ENCODE results near the gene IL36RN.

Gene IL36RN

GRCh38 chr2:113058998-113059960 is at the start of gene IL36RN:
IL36RN (plus strand) TSS chr2:113059198; CDS start chr2:113059439, 241 bp downstream.
- in situ Hi-C loops (cut with HindIII; ENCODE audit: low pct_ligation_motif_present, low pct_unique_long_range_greater_than_20kb, low sequenced_read_pairs): no loop called here
- no peak for DNase-seq

GRCh38 chr2:113009622-113010021 is 49.4 kb upstream of the IL36RN start:
- no peak for DNase-seq
- in situ Hi-C loops (cut with HindIII; ENCODE audit: low pct_ligation_motif_present, low pct_unique_long_range_greater_than_20kb, low sequenced_read_pairs): no loop called here

GRCh38 chr2:113010088-113010487 is 48.9 kb upstream of the IL36RN start:
- in situ Hi-C loops (cut with HindIII; ENCODE audit: low pct_ligation_motif_present, low pct_unique_long_range_greater_than_20kb, low sequenced_read_pairs): no loop called here
- no peak for DNase-seq

GRCh38 chr2:113011108-113011507 is 47.9 kb upstream of the IL36RN start:
- in situ Hi-C loops (cut with HindIII; ENCODE audit: low pct_ligation_motif_present, low pct_unique_long_range_greater_than_20kb, low sequenced_read_pairs): no loop called here
- no peak for DNase-seq

GRCh38 chr2:113012436-113013335 is 46.3 kb upstream of the IL36RN start:
- in situ Hi-C loops (cut with HindIII; ENCODE audit: low pct_ligation_motif_present, low pct_unique_long_range_greater_than_20kb, low sequenced_read_pairs): no loop called here
- DNase-seq: no peak

- no peak for DNase-seq
- in situ Hi-C loops (cut with HindIII; ENCODE audit: low pct_ligation_motif_present, low pct_unique_long_range_greater_than_20kb, low sequenced_read_pairs): no loop called here
These were observed 45.7 kb upstream of the IL36RN start for GRCh38 chr2:113013336-113013661.

- in situ Hi-C loops (cut with HindIII; ENCODE audit: low pct_ligation_motif_present, low pct_unique_long_range_greater_than_20kb, low sequenced_read_pairs): no loop called here
- DNase-seq: no peak
These were observed 44.9 kb upstream of the IL36RN start for GRCh38 chr2:113014067-113014466.

GRCh38 chr2:113015042-113015441 is 44.0 kb upstream of the IL36RN start:
- no peak for DNase-seq
- in situ Hi-C loops (cut with HindIII; ENCODE audit: low pct_ligation_motif_present, low pct_unique_long_range_greater_than_20kb, low sequenced_read_pairs): no loop called here

- DNase-seq: no peak
- in situ Hi-C loops (cut with HindIII; ENCODE audit: low pct_ligation_motif_present, low pct_unique_long_range_greater_than_20kb, low sequenced_read_pairs): no loop called here
These were observed 43.3 kb upstream of the IL36RN start for GRCh38 chr2:113015655-113016054.

GRCh38 chr2:113018509-113018908 is 40.5 kb upstream of the IL36RN start:
- no peak for DNase-seq
- in situ Hi-C loops (cut with HindIII; ENCODE audit: low pct_ligation_motif_present, low pct_unique_long_range_greater_than_20kb, low sequenced_read_pairs): no loop called here

GRCh38 chr2:113021312-113021711 is 37.7 kb upstream of the IL36RN start:
- DNase-seq: no peak
- in situ Hi-C loops (cut with HindIII; ENCODE audit: low pct_ligation_motif_present, low pct_unique_long_range_greater_than_20kb, low sequenced_read_pairs): no loop called here

GRCh38 chr2:113024764-113025163 is 34.2 kb upstream of the IL36RN start:
- DNase-seq: no peak
- in situ Hi-C loops (cut with HindIII; ENCODE audit: low pct_ligation_motif_present, low pct_unique_long_range_greater_than_20kb, low sequenced_read_pairs): no loop called here

GRCh38 chr2:113025737-113026136 is 33.3 kb upstream of the IL36RN start:
- in situ Hi-C loops (cut with HindIII; ENCODE audit: low pct_ligation_motif_present, low pct_unique_long_range_greater_than_20kb, low sequenced_read_pairs): no loop called here
- DNase-seq: no peak

GRCh38 chr2:113027691-113028090 is 31.3 kb upstream of the IL36RN start:
- DNase-seq: no peak
- in situ Hi-C loops (cut with HindIII; ENCODE audit: low pct_ligation_motif_present, low pct_unique_long_range_greater_than_20kb, low sequenced_read_pairs): no loop called here

GRCh38 chr2:113028112-113028511 is 30.9 kb upstream of the IL36RN start:
- no peak for DNase-seq
- in situ Hi-C loops (cut with HindIII; ENCODE audit: low pct_ligation_motif_present, low pct_unique_long_range_greater_than_20kb, low sequenced_read_pairs): no loop called here

- in situ Hi-C loops (cut with HindIII; ENCODE audit: low pct_ligation_motif_present, low pct_unique_long_range_greater_than_20kb, low sequenced_read_pairs): no loop called here
- DNase-seq: no peak
These were observed 26.3 kb upstream of the IL36RN start for GRCh38 chr2:113032737-113033136.

- no peak for DNase-seq
- in situ Hi-C loops (cut with HindIII; ENCODE audit: low pct_ligation_motif_present, low pct_unique_long_range_greater_than_20kb, low sequenced_read_pairs): no loop called here
These were observed 25.0 kb upstream of the IL36RN start for GRCh38 chr2:113034016-113034415.

GRCh38 chr2:113036763-113037162 is 22.2 kb upstream of the IL36RN start:
- in situ Hi-C loops (cut with HindIII; ENCODE audit: low pct_ligation_motif_present, low pct_unique_long_range_greater_than_20kb, low sequenced_read_pairs): no loop called here
- no peak for DNase-seq

- DNase-seq: no peak
- in situ Hi-C loops (cut with HindIII; ENCODE audit: low pct_ligation_motif_present, low pct_unique_long_range_greater_than_20kb, low sequenced_read_pairs): no loop called here
These were observed 20.7 kb upstream of the IL36RN start for GRCh38 chr2:113038291-113038690.
